Loucy (cell line): ENCODE measurements around the gene PARD3B.

Experiments
- EZH2phosphoT487 ChIP-seq: fragments of 200-600 bp; IDR thresholded peaks from 2 replicates; pipeline ENCODE4 v1.6.1; 2018; ENCODE audit warnings: antibody characterized with exemption, mild to moderate bottlenecking, moderate library complexity, borderline replicate concordance
- TF ChIP-seq, protein P1 (sequence below): fragments of 200-600 bp; sonication (generic); conservative IDR thresholded peaks from 2 replicates; pipeline ENCODE4 v1.5.1; 2014; ENCODE audit warnings: mild to moderate bottlenecking, antibody characterized with exemption, low read length

DNA sequence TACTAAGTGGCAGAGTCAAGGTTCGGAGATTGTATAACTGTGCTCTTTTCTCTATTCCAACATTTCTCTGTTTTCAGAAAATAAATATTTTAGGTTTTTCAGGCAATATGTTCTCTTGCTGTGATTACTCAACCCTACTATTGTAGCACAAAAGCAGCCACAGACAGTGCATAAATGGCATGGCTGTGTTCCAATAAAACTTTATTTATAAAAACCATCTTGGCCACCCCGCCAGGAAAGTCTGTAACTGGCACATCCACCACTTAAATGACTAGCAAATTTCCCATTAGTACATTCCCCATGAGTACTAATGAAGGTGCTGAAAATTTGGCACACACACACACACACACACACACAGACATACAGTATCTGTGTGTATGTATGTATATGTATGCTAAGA lies 30.8 kb upstream of the PARD3B start:
- TF ChIP-seq, protein P1, sequence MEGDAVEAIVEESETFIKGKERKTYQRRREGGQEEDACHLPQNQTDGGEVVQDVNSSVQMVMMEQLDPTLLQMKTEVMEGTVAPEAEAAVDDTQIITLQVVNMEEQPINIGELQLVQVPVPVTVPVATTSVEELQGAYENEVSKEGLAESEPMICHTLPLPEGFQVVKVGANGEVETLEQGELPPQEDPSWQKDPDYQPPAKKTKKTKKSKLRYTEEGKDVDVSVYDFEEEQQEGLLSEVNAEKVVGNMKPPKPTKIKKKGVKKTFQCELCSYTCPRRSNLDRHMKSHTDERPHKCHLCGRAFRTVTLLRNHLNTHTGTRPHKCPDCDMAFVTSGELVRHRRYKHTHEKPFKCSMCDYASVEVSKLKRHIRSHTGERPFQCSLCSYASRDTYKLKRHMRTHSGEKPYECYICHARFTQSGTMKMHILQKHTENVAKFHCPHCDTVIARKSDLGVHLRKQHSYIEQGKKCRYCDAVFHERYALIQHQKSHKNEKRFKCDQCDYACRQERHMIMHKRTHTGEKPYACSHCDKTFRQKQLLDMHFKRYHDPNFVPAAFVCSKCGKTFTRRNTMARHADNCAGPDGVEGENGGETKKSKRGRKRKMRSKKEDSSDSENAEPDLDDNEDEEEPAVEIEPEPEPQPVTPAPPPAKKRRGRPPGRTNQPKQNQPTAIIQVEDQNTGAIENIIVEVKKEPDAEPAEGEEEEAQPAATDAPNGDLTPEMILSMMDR, result no peak
- TF ChIP-seq EZH2phosphoT487, result no peak
